Neural progenitor cell (in vitro differentiated cells): ENCODE measurements around the gene LONRF2. TPM values are rescaled to one million over a fixed set of nuclear protein-coding genes. Genes with fewer than 3 reads are reported as not detected.
"Not testable (repeated sequence)": the region's sequence is repeated elsewhere in the genome, so short reads cannot be mapped to it uniquely, and the experiment has no call there.

ENCODE experiments used
- DNase-seq: peaks from one replicate; pipeline ENCODE4 v3.0.0-alpha.2; 2016; ENCODE audit warnings: low spot score
- H2AFZ ChIP-seq: fragments of 200-600 bp; sonication (generic); replicated peaks from 2 replicates; pipeline ENCODE4 v1.6.1; 2016; ENCODE audit warnings: antibody characterized with exemption
- H3F3A ChIP-seq: fragments of 200-600 bp; sonication (generic); 2 replicates; pipeline ENCODE4 v1.6.1; 2016; ENCODE audit warnings: antibody characterized with exemption, low read depth
- H3K27ac ChIP-seq: fragments of 200-600 bp; sonication (generic); 2 replicates; pipeline ENCODE4 v1.5.1; 2016; ENCODE audit warnings: mild to moderate bottlenecking
- H3K27me3 ChIP-seq: fragments of 200-600 bp; sonication (generic); 2 replicates; pipeline ENCODE4 v1.6.1; 2016; ENCODE audit warnings: mild to moderate bottlenecking, moderate library complexity
- H3K36me3 ChIP-seq: fragments of 200-600 bp; sonication (generic); 2 replicates; pipeline ENCODE4 v1.5.1; 2016
- H3K4me1 ChIP-seq: fragments of 200-600 bp; sonication (generic); 2 replicates; pipeline ENCODE4 v1.6.1; 2016; ENCODE audit warnings: mixed run types
- H3K4me2 ChIP-seq: fragments of 200-600 bp; sonication (generic); 2 replicates; pipeline ENCODE4 v1.6.1; 2016
- H3K4me3 ChIP-seq: fragments of 200-600 bp; sonication (generic); 2 replicates; pipeline ENCODE4 v1.5.1; 2016
- H3K79me2 ChIP-seq: fragments of 200-600 bp; sonication (generic); 2 replicates; pipeline ENCODE4 v1.6.1; 2016; ENCODE audit warnings: low read depth
- H3K9ac ChIP-seq: fragments of 200-600 bp; sonication (generic); 2 replicates; pipeline ENCODE4 v1.6.1; 2016
- H3K9me3 ChIP-seq: fragments of 200-600 bp; sonication (generic); 2 replicates; pipeline ENCODE4 v1.5.1; 2016; ENCODE audit warnings: low read depth
- H4K20me1 ChIP-seq: fragments of 200-600 bp; sonication (generic); 2 replicates; pipeline ENCODE4 v1.6.1; 2016; ENCODE audit warnings: low read depth
- H3K27ac Mint-ChIP-seq: 3 replicates; pipeline ENCODE4 v1.8.0; 2021; ENCODE audit warnings: mixed read lengths
- H3K27me3 Mint-ChIP-seq: 2 replicates; pipeline ENCODE4 v1.8.0; 2022; ENCODE audit warnings: low read depth, mild to moderate bottlenecking, inconsistent platforms, moderate library complexity, mixed read lengths; ENCODE audit not compliant: insufficient read depth
- H3K36me3 Mint-ChIP-seq: 3 replicates; pipeline ENCODE4 v1.8.0; 2021; ENCODE audit warnings: mixed read lengths
- H3K4me1 Mint-ChIP-seq: 3 replicates; pipeline ENCODE4 v1.8.0; 2021; ENCODE audit warnings: mixed read lengths
- H3K4me3 Mint-ChIP-seq: 3 replicates; pipeline ENCODE4 v1.8.0; 2021; ENCODE audit warnings: mild to moderate bottlenecking, moderate library complexity, mixed read lengths
- H3K9me3 Mint-ChIP-seq: 3 replicates; pipeline ENCODE4 v1.8.0; 2020; ENCODE audit warnings: mixed read lengths
- EZH2 ChIP-seq: fragments of 200-600 bp; sonication (generic); IDR thresholded peaks from 2 replicates; pipeline ENCODE4 v1.6.1; 2017; ENCODE audit warnings: antibody characterized with exemption, mild to moderate bottlenecking, moderate library complexity
- EZH2phosphoT487 ChIP-seq: fragments of 200-600 bp; sonication (generic); IDR thresholded peaks from 2 replicates; pipeline ENCODE4 v1.6.1; 2017; ENCODE audit warnings: antibody characterized with exemption
- total RNA-seq: library from RNA; depleted of rRNA; stranded (reverse); fragments of >200 nt; gene quantifications from 2 replicates; pipeline ENCODE4 v1.2.3, GENCODE V29; 2015; ENCODE audit warnings: low replicate concordance
- TF ChIP-seq, protein P1 (sequence below): fragments of 200-600 bp; sonication (generic); IDR thresholded peaks from 2 replicates; pipeline ENCODE4 v1.5.1; 2017; ENCODE audit warnings: antibody characterized with exemption, mild to moderate bottlenecking

LONRF2 gene
- total RNA-seq, 1 donor from 2014 or later = 0.37 TPM

GRCh38 chr2:100359576-100359975, 37.3 kb upstream of the LONRF2 start:
- no peak for DNase-seq
- peaks cover 3% of the 10 kb centered on the region for H3K36me3 Mint-ChIP-seq
- no peaks in the 10 kb centered on the region for H3F3A ChIP-seq
- no peaks in the 10 kb centered on the region for H3K36me3 ChIP-seq
- H3K4me3 Mint-ChIP-seq = no peak overlapping the region
- H4K20me1 ChIP-seq = no peaks in the 10 kb centered on the region
- no peaks in the 10 kb centered on the region for H3K79me2 ChIP-seq
- no peaks in the 10 kb centered on the region for H3K9me3 ChIP-seq
- peaks cover 3% of the 10 kb centered on the region for H3K27me3 Mint-ChIP-seq
- no peak overlapping the region for H3K27ac Mint-ChIP-seq
- H3K27ac ChIP-seq = no peak overlapping the region
- TF ChIP-seq EZH2 (no peak), EZH2phosphoT487 (no peak)
- TF ChIP-seq, protein P1, sequence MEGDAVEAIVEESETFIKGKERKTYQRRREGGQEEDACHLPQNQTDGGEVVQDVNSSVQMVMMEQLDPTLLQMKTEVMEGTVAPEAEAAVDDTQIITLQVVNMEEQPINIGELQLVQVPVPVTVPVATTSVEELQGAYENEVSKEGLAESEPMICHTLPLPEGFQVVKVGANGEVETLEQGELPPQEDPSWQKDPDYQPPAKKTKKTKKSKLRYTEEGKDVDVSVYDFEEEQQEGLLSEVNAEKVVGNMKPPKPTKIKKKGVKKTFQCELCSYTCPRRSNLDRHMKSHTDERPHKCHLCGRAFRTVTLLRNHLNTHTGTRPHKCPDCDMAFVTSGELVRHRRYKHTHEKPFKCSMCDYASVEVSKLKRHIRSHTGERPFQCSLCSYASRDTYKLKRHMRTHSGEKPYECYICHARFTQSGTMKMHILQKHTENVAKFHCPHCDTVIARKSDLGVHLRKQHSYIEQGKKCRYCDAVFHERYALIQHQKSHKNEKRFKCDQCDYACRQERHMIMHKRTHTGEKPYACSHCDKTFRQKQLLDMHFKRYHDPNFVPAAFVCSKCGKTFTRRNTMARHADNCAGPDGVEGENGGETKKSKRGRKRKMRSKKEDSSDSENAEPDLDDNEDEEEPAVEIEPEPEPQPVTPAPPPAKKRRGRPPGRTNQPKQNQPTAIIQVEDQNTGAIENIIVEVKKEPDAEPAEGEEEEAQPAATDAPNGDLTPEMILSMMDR = no peak
- H3K4me3 ChIP-seq = no peak overlapping the region
- no peaks in the 10 kb centered on the region for H3K4me1 Mint-ChIP-seq
- H2AFZ ChIP-seq = no peak overlapping the region
- peaks cover 16% of the 10 kb centered on the region for H3K9me3 Mint-ChIP-seq
- H3K4me2 ChIP-seq = no peak overlapping the region
- H3K4me1 ChIP-seq = no peaks in the 10 kb centered on the region
- H3K9ac ChIP-seq = no peak overlapping the region
- H3K27me3 ChIP-seq = no peaks in the 10 kb centered on the region

- no peaks in the 10 kb centered on the region for H3K79me2 ChIP-seq
- H3K9ac ChIP-seq = no peak overlapping the region
- H2AFZ ChIP-seq = no peak overlapping the region
- H3K4me3 ChIP-seq = no peak overlapping the region
- H3K4me2 ChIP-seq = no peak overlapping the region
- no peaks in the 10 kb centered on the region for H3K36me3 ChIP-seq
- Mint-ChIP-seq H3K4me1 (no peaks in the 10 kb centered on the region), H3K36me3 (peaks cover 3% of the 10 kb centered on the region), H3K27ac (no peak overlapping the region), H3K4me3 (no peak overlapping the region), H3K9me3 (peaks cover 16% of the 10 kb centered on the region), H3K27me3 (peaks cover 3% of the 10 kb centered on the region)
- H3F3A ChIP-seq = no peaks in the 10 kb centered on the region
- H4K20me1 ChIP-seq = no peaks in the 10 kb centered on the region
- H3K27ac ChIP-seq = no peak overlapping the region
- no peaks in the 10 kb centered on the region for H3K4me1 ChIP-seq
- TF ChIP-seq EZH2phosphoT487 = no peak
- DNase-seq = no peak
- no peaks in the 10 kb centered on the region for H3K27me3 ChIP-seq
- H3K9me3 ChIP-seq = no peaks in the 10 kb centered on the region
Observed at GRCh38 chr2:100358554-100358953, 36.3 kb upstream of the LONRF2 start.

DNA sequence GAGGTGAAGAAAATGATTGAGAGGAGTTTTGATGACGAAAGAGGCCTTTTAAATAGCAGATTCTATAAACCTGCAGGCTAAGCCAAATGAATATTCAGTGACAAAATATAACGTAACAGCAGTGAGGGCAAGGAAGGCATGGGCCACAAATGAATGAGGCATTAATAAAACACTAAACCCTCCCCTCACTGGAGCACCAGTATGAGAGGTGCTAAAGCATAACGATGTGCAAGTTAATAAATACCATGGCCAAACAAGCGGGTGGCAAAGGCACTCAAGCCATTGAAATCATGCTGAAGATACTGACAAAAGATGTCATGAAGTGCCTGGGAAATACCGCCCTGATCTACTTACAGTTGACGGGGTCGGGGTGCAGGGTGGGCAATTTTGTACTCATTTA, 30.2 kb upstream of the LONRF2 start:
- Histone ChIP-seq H4K20me1 (no peaks in the 10 kb centered on the region), H3K36me3 (no peaks in the 10 kb centered on the region), H3K9me3 (no peaks in the 10 kb centered on the region), H3K27ac (no peak overlapping the region), H3K9ac (no peak overlapping the region), H3K4me2 (no peak overlapping the region), H2AFZ (no peak overlapping the region), H3F3A (no peaks in the 10 kb centered on the region), H3K4me3 (no peak overlapping the region), H3K79me2 (no peaks in the 10 kb centered on the region), H3K4me1 (no peaks in the 10 kb centered on the region), H3K27me3 (no peaks in the 10 kb centered on the region)
- Mint-ChIP-seq H3K4me1 (peaks cover 7% of the 10 kb centered on the region), H3K9me3 (peaks cover 6% of the 10 kb centered on the region), H3K27ac (no peak overlapping the region), H3K4me3 (no peak overlapping the region), H3K27me3 (peaks cover 2% of the 10 kb centered on the region), H3K36me3 (no peaks in the 10 kb centered on the region)
- TF ChIP-seq, protein P1 = no peak
- TF ChIP-seq EZH2 = no peak
- no peak for TF ChIP-seq EZH2phosphoT487
- DNase-seq = no peak

DNA sequence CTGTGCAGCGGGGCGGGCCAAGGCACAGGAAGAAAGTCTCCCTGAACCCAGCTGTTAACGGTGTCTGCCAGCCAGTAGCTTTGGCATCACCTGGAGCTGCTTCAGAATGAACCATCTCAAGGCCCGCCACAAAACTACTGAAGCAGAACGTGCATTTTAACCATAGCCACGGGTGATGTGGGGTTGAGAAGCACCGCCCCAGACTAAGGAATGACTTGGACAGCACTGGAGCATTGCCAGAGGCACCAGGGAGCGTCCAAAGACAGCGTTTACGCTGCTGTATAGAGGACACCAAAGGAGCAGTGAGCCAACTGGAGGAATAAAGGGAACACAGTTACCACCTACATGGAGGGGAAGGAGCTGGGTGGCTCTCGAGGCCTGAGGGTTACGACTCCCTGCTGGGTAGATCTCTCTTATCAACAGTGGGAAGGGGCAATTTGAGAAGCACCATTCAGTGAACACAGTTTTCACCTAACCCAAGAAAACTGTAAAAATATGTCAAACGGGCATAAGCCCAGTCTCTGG, 28.4 kb upstream of the LONRF2 start:
- no peaks in the 10 kb centered on the region for H3K27me3 ChIP-seq
- peaks cover 2% of the 10 kb centered on the region for H3K27me3 Mint-ChIP-seq

GRCh38 chr2:100345144-100345543, 22.8 kb upstream of the LONRF2 start:
- not testable (repeated sequence) for H3K27ac ChIP-seq, H4K20me1 ChIP-seq, H3K79me2 ChIP-seq, H3K27me3 Mint-ChIP-seq, H3K27ac Mint-ChIP-seq, H3K4me1 Mint-ChIP-seq, H3K4me2 ChIP-seq, H3K36me3 ChIP-seq, H3K4me1 ChIP-seq, H3K36me3 Mint-ChIP-seq, H3F3A ChIP-seq, H3K27me3 ChIP-seq, H2AFZ ChIP-seq, H3K9me3 ChIP-seq, DNase-seq, H3K4me3 Mint-ChIP-seq, H3K4me3 ChIP-seq, H3K9ac ChIP-seq
- H3K9me3 Mint-ChIP-seq = peaks cover 21% of the 10 kb centered on the region

More for the DNA sequence above, 28.4 kb upstream of the LONRF2 start:
- H3K27ac ChIP-seq = no peak overlapping the region
- H2AFZ ChIP-seq = no peak overlapping the region
- TF ChIP-seq, protein P1 = no peak
- TF ChIP-seq EZH2phosphoT487 (no peak), EZH2 (no peak)
- H4K20me1 ChIP-seq = no peaks in the 10 kb centered on the region
- no peak overlapping the region for H3K4me3 ChIP-seq
- H3K9ac ChIP-seq = no peak overlapping the region
- no peak overlapping the region for H3K27ac Mint-ChIP-seq
- no peak overlapping the region for H3K4me2 ChIP-seq
- H3K36me3 ChIP-seq = no peaks in the 10 kb centered on the region
- H3K9me3 Mint-ChIP-seq = peaks cover 6% of the 10 kb centered on the region
- H3K4me3 Mint-ChIP-seq = no peak overlapping the region
- no peaks in the 10 kb centered on the region for H3K4me1 ChIP-seq
- H3K4me1 Mint-ChIP-seq = peaks cover 7% of the 10 kb centered on the region
- no peaks in the 10 kb centered on the region for H3K79me2 ChIP-seq
- H3K9me3 ChIP-seq = no peaks in the 10 kb centered on the region
- DNase-seq = no peak
- no peaks in the 10 kb centered on the region for H3F3A ChIP-seq
- no peaks in the 10 kb centered on the region for H3K36me3 Mint-ChIP-seq
